Panc1 (cell line): ENCODE results near the gene SNRNP35. TPM values are rescaled to one million over a fixed set of nuclear protein-coding genes. Genes with fewer than 3 reads are reported as not detected.
"Not testable (repeated sequence)": the region's sequence is repeated elsewhere in the genome, so short reads cannot be mapped to it uniquely, and the experiment has no call there.

ENCODE experiments used
- ATAC-seq: fragments of 200-7000 bp; cut with Tn5 transposase; 2 replicates; pipeline ENCODE4 v1.9.1; 2020; ENCODE audit warnings: mild to moderate bottlenecking, moderate library complexity
- BruUV-seq: library from RNA; stranded (reverse); fragments of 400-500 nt; replicated peaks from 2 replicates; lab custom pipeline; 2021; lab: Mats Ljungman, UMichigan
- CTCF ChIA-PET: fragments of 300-600 bp; sonication (Branson Sonifier 250); formaldehyde crosslinking; loops from one replicate; lab custom pipeline; 2022; ENCODE audit warnings: antibody characterized with exemption; lab: Charles Lee
- POLR2A ChIA-PET: fragments of 300-600 bp; sonication (Branson Sonifier 250); formaldehyde crosslinking; loops from one replicate; lab custom pipeline; 2022; ENCODE audit warnings: antibody characterized with exemption; lab: Charles Lee
- DNase-seq: peaks from one replicate; pipeline ENCODE4 v3.0.0-alpha.2; 2010; ENCODE audit warnings: low read depth, low spot score
- H3K27ac ChIP-seq: 2 replicates; pipeline ENCODE4 v1.5.1; 2011; ENCODE audit warnings: mild to moderate bottlenecking, low read length, inconsistent platforms
- H3K27me3 ChIP-seq: fragments of 200-500 bp; sonication (Bioruptor generic); 2 replicates; pipeline ENCODE4 v1.6.0; 2014; ENCODE audit warnings: low read length, inconsistent platforms; ENCODE audit not compliant: control insufficient read depth, insufficient read depth
- H3K36me3 ChIP-seq: fragments of 200-500 bp; sonication (Bioruptor generic); 2 replicates; pipeline ENCODE4 v1.5.1; 2014; ENCODE audit warnings: inconsistent platforms, mild to moderate bottlenecking, low read length, moderate library complexity; ENCODE audit not compliant: control insufficient read depth, insufficient read depth
- H3K4me1 ChIP-seq: 2 replicates; pipeline ENCODE4 v1.5.1; 2011; ENCODE audit warnings: inconsistent platforms, mild to moderate bottlenecking, low read length, moderate library complexity; ENCODE audit not compliant: control insufficient read depth, insufficient read depth
- H3K4me3 ChIP-seq, 2 experiments: 2 replicates each; pipeline ENCODE4 v1.5.1; 2011 to 2012; ENCODE audit warnings: low read depth in 2 of 2, low read length in 2 of 2, mild to moderate bottlenecking in 2 of 2, inconsistent platforms in 1 of 2, moderate library complexity in 1 of 2
- H3K9me3 ChIP-seq: fragments of 200-500 bp; sonication (Bioruptor generic); 2 replicates; pipeline ENCODE4 v1.5.1; 2014; ENCODE audit warnings: low read depth, mild to moderate bottlenecking, inconsistent platforms, low read length, moderate library complexity; ENCODE audit not compliant: control insufficient read depth, insufficient read depth
- POLR2AphosphoS5 ChIP-seq: IDR thresholded peaks from 2 replicates; pipeline ENCODE4 v1.6.1; 2012; ENCODE audit warnings: mild to moderate bottlenecking, low read depth, low read length, moderate library complexity
- SIN3A ChIP-seq: IDR thresholded peaks from 2 replicates; pipeline ENCODE4 v1.6.1; 2012; ENCODE audit warnings: low read depth, mild to moderate bottlenecking, low read length, moderate library complexity, borderline replicate concordance; ENCODE audit not compliant: insufficient read depth
- TCF7L2 ChIP-seq: IDR thresholded peaks from 2 replicates; pipeline ENCODE4 v1.6.1; 2011; ENCODE audit warnings: mild to moderate bottlenecking, low read depth, low read length, inconsistent platforms
- in situ Hi-C: cut with HindIII; loops from 2 replicates; pipeline ENCODE4 v1.10.0; 2016; ENCODE audit warnings: low sequenced_read_pairs, low pct_unique_long_range_greater_than_20kb
- intact Hi-C: fragments of 100-400 bp; cut with micrococcal nuclease; formaldehyde crosslinking; loops from one replicate; pipeline ENCODE4 v1.10.0; 2022; ENCODE audit not compliant: unreplicated experiment
- total RNA-seq: library from RNA; stranded (reverse); gene quantifications from one replicate; pipeline ENCODE4 v1.2.1, GENCODE V29; 2021; ENCODE audit not compliant: unreplicated experiment
- TF ChIP-seq, protein P1 (sequence below), 2 experiments: IDR thresholded peaks; 2 replicates each; pipeline ENCODE4 v1.6.1; 2011 to 2012; ENCODE audit warnings: low read depth in 2 of 2, control low read depth in 1 of 2, low read length in 1 of 2, mild to moderate bottlenecking in 1 of 2, moderate library complexity in 1 of 2; ENCODE audit not compliant: insufficient read depth in 1 of 2
- TF ChIP-seq, protein P2 (sequence below): fragments of 450-650 bp; IDR thresholded peaks from 2 replicates; pipeline ENCODE4 v1.5.1; 2017; ENCODE audit warnings: mild to moderate bottlenecking

The SNRNP35 gene
- total RNA-seq, 1 experiment from 2014 or later = 16.5 TPM

DNA sequence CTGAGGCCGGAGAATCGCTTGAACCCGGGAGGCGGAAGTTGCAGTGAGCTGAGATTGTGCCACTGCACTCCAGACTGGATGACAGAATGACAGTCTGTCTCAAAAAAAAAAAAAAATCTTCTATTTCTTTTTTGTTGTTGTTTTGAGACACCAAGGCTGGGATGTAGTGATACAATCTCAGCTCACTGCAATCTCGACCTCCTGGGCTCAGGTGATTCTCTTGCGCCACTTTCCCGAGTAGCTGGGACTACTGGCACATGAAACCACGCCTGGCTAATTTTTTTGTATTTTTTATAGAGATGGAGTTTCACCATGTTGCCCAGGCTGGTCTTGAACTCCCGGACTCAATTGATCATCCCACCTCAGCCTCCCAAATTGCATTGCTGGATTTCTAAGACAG is 7.3 kb upstream of the SNRNP35 start:
- TF ChIP-seq, protein P1, sequence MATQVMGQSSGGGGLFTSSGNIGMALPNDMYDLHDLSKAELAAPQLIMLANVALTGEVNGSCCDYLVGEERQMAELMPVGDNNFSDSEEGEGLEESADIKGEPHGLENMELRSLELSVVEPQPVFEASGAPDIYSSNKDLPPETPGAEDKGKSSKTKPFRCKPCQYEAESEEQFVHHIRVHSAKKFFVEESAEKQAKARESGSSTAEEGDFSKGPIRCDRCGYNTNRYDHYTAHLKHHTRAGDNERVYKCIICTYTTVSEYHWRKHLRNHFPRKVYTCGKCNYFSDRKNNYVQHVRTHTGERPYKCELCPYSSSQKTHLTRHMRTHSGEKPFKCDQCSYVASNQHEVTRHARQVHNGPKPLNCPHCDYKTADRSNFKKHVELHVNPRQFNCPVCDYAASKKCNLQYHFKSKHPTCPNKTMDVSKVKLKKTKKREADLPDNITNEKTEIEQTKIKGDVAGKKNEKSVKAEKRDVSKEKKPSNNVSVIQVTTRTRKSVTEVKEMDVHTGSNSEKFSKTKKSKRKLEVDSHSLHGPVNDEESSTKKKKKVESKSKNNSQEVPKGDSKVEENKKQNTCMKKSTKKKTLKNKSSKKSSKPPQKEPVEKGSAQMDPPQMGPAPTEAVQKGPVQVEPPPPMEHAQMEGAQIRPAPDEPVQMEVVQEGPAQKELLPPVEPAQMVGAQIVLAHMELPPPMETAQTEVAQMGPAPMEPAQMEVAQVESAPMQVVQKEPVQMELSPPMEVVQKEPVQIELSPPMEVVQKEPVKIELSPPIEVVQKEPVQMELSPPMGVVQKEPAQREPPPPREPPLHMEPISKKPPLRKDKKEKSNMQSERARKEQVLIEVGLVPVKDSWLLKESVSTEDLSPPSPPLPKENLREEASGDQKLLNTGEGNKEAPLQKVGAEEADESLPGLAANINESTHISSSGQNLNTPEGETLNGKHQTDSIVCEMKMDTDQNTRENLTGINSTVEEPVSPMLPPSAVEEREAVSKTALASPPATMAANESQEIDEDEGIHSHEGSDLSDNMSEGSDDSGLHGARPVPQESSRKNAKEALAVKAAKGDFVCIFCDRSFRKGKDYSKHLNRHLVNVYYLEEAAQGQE (IDR thresholded peaks at IDR 0.05; ENCODE audit: insufficient read depth in 1 of 2, low read depth in 2 of 2, low read length in 1 of 2) = no peak
- TF ChIP-seq TCF7L2 = no peak
- no peak for TF ChIP-seq POLR2AphosphoS5
- no peak for TF ChIP-seq SIN3A
- TF ChIP-seq, protein P2, sequence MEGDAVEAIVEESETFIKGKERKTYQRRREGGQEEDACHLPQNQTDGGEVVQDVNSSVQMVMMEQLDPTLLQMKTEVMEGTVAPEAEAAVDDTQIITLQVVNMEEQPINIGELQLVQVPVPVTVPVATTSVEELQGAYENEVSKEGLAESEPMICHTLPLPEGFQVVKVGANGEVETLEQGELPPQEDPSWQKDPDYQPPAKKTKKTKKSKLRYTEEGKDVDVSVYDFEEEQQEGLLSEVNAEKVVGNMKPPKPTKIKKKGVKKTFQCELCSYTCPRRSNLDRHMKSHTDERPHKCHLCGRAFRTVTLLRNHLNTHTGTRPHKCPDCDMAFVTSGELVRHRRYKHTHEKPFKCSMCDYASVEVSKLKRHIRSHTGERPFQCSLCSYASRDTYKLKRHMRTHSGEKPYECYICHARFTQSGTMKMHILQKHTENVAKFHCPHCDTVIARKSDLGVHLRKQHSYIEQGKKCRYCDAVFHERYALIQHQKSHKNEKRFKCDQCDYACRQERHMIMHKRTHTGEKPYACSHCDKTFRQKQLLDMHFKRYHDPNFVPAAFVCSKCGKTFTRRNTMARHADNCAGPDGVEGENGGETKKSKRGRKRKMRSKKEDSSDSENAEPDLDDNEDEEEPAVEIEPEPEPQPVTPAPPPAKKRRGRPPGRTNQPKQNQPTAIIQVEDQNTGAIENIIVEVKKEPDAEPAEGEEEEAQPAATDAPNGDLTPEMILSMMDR = no peak
- Histone ChIP-seq H3K4me1 (peaks cover 8% of the 10 kb centered on the region), H3K4me3 (no peak overlapping the region), H3K27ac (no peak overlapping the region), H3K9me3 (no peaks in the 10 kb centered on the region), H3K36me3 (no peaks in the 10 kb centered on the region), H3K27me3 (no peaks in the 10 kb centered on the region)
- in situ Hi-C loops (no loop called here), intact Hi-C loops (no loop called here)
- ATAC-seq = no peak
- no TSS peak for BruUV-seq
- ChIA-PET POLR2A (interaction anchor here (0.6 kb wide), 1 partner anchor 133 kb away, joined by 3 read pairs; no protein-coding TSS in a partner anchor), CTCF (no interaction called here)
- DNase-seq = no peak

DNA sequence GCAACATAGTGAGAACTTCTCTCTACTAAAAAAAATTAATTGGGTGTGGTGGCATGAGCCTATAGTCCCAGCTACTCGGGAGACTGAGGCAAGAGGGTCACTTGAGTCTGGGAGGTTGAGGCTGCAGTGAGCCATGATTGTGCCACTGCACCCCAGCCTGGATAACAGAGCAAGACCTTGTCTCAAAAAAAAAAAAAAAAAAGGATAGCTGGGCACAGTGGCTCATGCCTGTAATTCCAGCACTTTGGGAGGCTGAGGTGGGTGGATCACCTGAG is 5.7 kb upstream of the SNRNP35 start:
- H3K27me3 ChIP-seq, H3K27ac ChIP-seq, H3K36me3 ChIP-seq, BruUV-seq, H3K4me3 ChIP-seq, in situ Hi-C loops, DNase-seq, intact Hi-C loops, ATAC-seq, H3K9me3 ChIP-seq, H3K4me1 ChIP-seq: not testable (repeated sequence)
- POLR2A ChIA-PET = interaction anchor here (0.6 kb wide), 2 partner anchors 165 to 338 kb away, joined by 6 to 7 read pairs; no protein-coding TSS in a partner anchor
- CTCF ChIA-PET = interaction anchor here (0.6 to 0.7 kb wide), 2 partner anchors 69 to 773 kb away, joined by 4 read pairs; no protein-coding TSS in a partner anchor

DNA sequence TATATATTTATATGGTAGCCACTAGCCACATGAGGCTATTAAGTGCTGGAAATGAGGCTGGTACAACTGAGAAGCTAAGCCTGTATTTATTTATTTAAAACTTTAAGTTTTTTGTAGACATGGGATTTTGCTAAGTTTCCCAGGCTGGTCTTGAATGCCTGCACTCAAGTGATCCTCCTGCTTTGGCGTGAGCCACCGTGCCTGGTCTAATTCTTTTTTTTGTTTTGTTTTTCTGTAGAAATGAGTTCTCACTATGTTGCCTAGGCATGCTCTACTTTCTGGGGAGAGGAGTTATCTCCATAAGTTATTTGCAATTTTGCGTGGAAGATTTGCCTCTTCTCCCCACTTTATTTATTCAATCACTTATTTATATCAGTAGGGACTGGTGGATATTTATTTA is 4.8 kb upstream of the SNRNP35 start:
- DNase-seq = no peak
- POLR2A ChIA-PET = no interaction called here
- CTCF ChIA-PET = no interaction called here

More for the DNA sequence above, 4.8 kb upstream of the SNRNP35 start:
- in situ Hi-C loops (no loop called here), intact Hi-C loops (no loop called here)
- ATAC-seq = no peak
- Histone ChIP-seq H3K36me3 (no peaks in the 10 kb centered on the region), H3K27ac (no peak overlapping the region), H3K4me3 (no peak overlapping the region), H3K4me1 (no peaks in the 10 kb centered on the region), H3K9me3 (no peaks in the 10 kb centered on the region), H3K27me3 (no peaks in the 10 kb centered on the region)
- TF ChIP-seq, protein P2 = no peak
- TF ChIP-seq SIN3A (no peak), POLR2AphosphoS5 (no peak), TCF7L2 (no peak)
- TF ChIP-seq, protein P1 (IDR thresholded peaks at IDR 0.05; ENCODE audit: insufficient read depth in 1 of 2, low read depth in 2 of 2, low read length in 1 of 2) = no peak
- BruUV-seq = no TSS peak
